K562 (cell line): ENCODE measurements around the gene DEDD2. TPM values are rescaled to one million over a fixed set of nuclear protein-coding genes. Genes with fewer than 3 reads are reported as not detected.

Source experiments
- HBP1 ChIP-seq: fragments of 450-650 bp; formaldehyde crosslinking; IDR thresholded peaks from 2 replicates; pipeline ENCODE4 v1.4.0; 2022; ENCODE audit warnings: missing genetic modification characterization
- RNF219 ChIP-seq: fragments of 250-450 bp; sonication (Bioruptor Pico); IDR thresholded peaks from 2 replicates; pipeline ENCODE4 v1.5.0; 2022; ENCODE audit warnings: mild to moderate bottlenecking
- TFAP4 ChIP-seq: sonication (generic); formaldehyde crosslinking; IDR thresholded peaks from 2 replicates; pipeline ENCODE4 v1.8.0; 2022; ENCODE audit warnings: missing genetic modification reagents, mild to moderate bottlenecking, moderate library complexity, borderline replicate concordance
- TOE1 ChIP-seq, 2 experiments: fragments of 450-650 bp in 1 of 2; sonication (generic) in 1 of 2; formaldehyde crosslinking in 1 of 2; IDR thresholded peaks; 2 replicates each; pipeline versions ENCODE4 v1.7.1 to v1.8.0; 2016 to 2022; ENCODE audit warnings: borderline replicate concordance in 2 of 2, mild to moderate bottlenecking in 2 of 2, antibody characterized with exemption in 1 of 2, inconsistent platforms in 1 of 2, low read depth in 1 of 2, missing genetic modification reagents in 1 of 2, moderate library complexity in 1 of 2
- ZNF140 ChIP-seq: fragments of 250-450 bp; sonication (Bioruptor Pico); IDR thresholded peaks from 2 replicates; pipeline ENCODE4 v1.8.0; 2021; ENCODE audit warnings: moderate library complexity, mild to moderate bottlenecking, inconsistent platforms
- ZNF324 ChIP-seq: fragments of 250-450 bp; sonication (Bioruptor Pico); IDR thresholded peaks from 2 replicates; pipeline ENCODE4 v1.4.0; 2020; ENCODE audit warnings: mild to moderate bottlenecking
- ZNF398 ChIP-seq: fragments of 250-450 bp; sonication (Bioruptor Pico); IDR thresholded peaks from 2 replicates; pipeline ENCODE4 v1.8.0; 2021; ENCODE audit warnings: moderate library complexity, mild to moderate bottlenecking, inconsistent platforms
- ZNF830 ChIP-seq: fragments of 250-450 bp; sonication (Bioruptor Pico); IDR thresholded peaks from 2 replicates; pipeline ENCODE4 v1.5.0; 2021; ENCODE audit warnings: mild to moderate bottlenecking
- polyA plus RNA-seq, 8 experiments: library from polyadenylated mRNA; depleted of rRNA in 4 of 8; stranded (reverse) in 5 of 8; unstranded in 3 of 8; fragments of >200 nt; fragmentation: Nextera tagmentation in 2 of 8; fragmentation: Illumina TruSeq in 1 of 8; extraction: Ambion mirVana in 2 of 8; extraction: Trizol in 1 of 8; gene quantifications; 2 replicates each; pipeline versions ENCODE4 v1.2.1 to v1.2.3, GENCODE V29; 2011 to 2014; ENCODE audit warnings: inconsistent platforms in 1 of 8, missing spikeins in 1 of 8
- total RNA-seq, 7 experiments: library from RNA; depleted of rRNA in 6 of 7; stranded (reverse); fragments of >200 nt in 6 of 7; fragmentation: Illumina TruSeq in 2 of 7; extraction: Trizol in 2 of 7; gene quantifications; 2 replicates each; pipeline versions ENCODE4 v1.2.1 to v1.2.3, GENCODE V29; 2011 to 2021; ENCODE audit warnings: low replicate concordance in 1 of 7
- TF ChIP-seq, protein P1 (sequence below): fragments of 200-400 bp; formaldehyde crosslinking; IDR thresholded peaks from 2 replicates; pipeline ENCODE4 v1.6.1; 2017; ENCODE audit warnings: mild to moderate bottlenecking, low read depth, low read length, moderate library complexity
- TF ChIP-seq, protein P2 (sequence below), 2 experiments: fragments of 150-350 bp in 1 of 2; IDR thresholded peaks; 2 replicates each; pipeline ENCODE4 v1.6.1; 2012 to 2016; ENCODE audit warnings: low read depth in 2 of 2, low read length in 2 of 2, mild to moderate bottlenecking in 1 of 2, moderate library complexity in 1 of 2
- TF ChIP-seq, protein P3 (sequence below): sonication (generic); formaldehyde crosslinking; IDR thresholded peaks from 2 replicates; pipeline ENCODE4 v1.9.0; 2022; ENCODE audit warnings: mild to moderate bottlenecking, missing genetic modification reagents

DEDD2 gene
- total and polyA plus RNA-seq, 9 of the 15 experiments (the other 6 are each of a cell fraction or from before 2014, with no cell fraction given): 4.3 to 43.0 (median 29.2) TPM

- TF ChIP-seq HBP1 (CRISPR knock-in tag) (0 out of 2 replicates have a peak, but pooled peaks have one; percentile 72), ZNF830 (CRISPR knock-in tag) (no peak), TFAP4 (CRISPR knock-in tag) (peak; percentile 91), ZNF140 (CRISPR knock-in tag) (no peak), ZNF324 (CRISPR knock-in tag) (peak; percentile 62; the same call in 1 of the 2 replicates), TOE1 (IDR thresholded peaks at IDR 0.05; ENCODE audit: borderline replicate concordance) (no peak), TOE1 (CRISPR knock-in tag; IDR thresholded peaks at IDR 0.05; ENCODE audit: borderline replicate concordance, low read depth) (no peak), RNF219 (CRISPR knock-in tag) (no peak), ZNF398 (CRISPR knock-in tag) (no peak)
- TF ChIP-seq, protein P1, sequence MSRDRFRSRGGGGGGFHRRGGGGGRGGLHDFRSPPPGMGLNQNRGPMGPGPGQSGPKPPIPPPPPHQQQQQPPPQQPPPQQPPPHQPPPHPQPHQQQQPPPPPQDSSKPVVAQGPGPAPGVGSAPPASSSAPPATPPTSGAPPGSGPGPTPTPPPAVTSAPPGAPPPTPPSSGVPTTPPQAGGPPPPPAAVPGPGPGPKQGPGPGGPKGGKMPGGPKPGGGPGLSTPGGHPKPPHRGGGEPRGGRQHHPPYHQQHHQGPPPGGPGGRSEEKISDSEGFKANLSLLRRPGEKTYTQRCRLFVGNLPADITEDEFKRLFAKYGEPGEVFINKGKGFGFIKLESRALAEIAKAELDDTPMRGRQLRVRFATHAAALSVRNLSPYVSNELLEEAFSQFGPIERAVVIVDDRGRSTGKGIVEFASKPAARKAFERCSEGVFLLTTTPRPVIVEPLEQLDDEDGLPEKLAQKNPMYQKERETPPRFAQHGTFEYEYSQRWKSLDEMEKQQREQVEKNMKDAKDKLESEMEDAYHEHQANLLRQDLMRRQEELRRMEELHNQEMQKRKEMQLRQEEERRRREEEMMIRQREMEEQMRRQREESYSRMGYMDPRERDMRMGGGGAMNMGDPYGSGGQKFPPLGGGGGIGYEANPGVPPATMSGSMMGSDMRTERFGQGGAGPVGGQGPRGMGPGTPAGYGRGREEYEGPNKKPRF: no peak
- TF ChIP-seq, protein P2, sequence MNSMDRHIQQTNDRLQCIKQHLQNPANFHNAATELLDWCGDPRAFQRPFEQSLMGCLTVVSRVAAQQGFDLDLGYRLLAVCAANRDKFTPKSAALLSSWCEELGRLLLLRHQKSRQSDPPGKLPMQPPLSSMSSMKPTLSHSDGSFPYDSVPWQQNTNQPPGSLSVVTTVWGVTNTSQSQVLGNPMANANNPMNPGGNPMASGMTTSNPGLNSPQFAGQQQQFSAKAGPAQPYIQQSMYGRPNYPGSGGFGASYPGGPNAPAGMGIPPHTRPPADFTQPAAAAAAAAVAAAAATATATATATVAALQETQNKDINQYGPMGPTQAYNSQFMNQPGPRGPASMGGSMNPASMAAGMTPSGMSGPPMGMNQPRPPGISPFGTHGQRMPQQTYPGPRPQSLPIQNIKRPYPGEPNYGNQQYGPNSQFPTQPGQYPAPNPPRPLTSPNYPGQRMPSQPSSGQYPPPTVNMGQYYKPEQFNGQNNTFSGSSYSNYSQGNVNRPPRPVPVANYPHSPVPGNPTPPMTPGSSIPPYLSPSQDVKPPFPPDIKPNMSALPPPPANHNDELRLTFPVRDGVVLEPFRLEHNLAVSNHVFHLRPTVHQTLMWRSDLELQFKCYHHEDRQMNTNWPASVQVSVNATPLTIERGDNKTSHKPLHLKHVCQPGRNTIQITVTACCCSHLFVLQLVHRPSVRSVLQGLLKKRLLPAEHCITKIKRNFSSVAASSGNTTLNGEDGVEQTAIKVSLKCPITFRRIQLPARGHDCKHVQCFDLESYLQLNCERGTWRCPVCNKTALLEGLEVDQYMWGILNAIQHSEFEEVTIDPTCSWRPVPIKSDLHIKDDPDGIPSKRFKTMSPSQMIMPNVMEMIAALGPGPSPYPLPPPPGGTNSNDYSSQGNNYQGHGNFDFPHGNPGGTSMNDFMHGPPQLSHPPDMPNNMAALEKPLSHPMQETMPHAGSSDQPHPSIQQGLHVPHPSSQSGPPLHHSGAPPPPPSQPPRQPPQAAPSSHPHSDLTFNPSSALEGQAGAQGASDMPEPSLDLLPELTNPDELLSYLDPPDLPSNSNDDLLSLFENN (IDR thresholded peaks at IDR 0.05; ENCODE audit: low read depth in 2 of 2, low read length in 2 of 2): peak; percentile 48 to 55; a peak in 1 of 4 replicates
- TF ChIP-seq, protein P3, sequence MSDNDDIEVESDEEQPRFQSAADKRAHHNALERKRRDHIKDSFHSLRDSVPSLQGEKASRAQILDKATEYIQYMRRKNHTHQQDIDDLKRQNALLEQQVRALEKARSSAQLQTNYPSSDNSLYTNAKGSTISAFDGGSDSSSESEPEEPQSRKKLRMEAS: peak; percentile 78
These were observed 27.1 kb upstream of the DEDD2 start (continued) for GRCh38 chr19:42244347-42245220.
